Measurements from ENCODE around the gene ZNF532.

The ZNF532 gene

GRCh38 chr18:58862851-58863538, 1.7 kb upstream of the ZNF532 start:
- H3K4me3 ChIP-seq (ENCODE audit: low read depth, low read length) = no peak overlapping the region
- DNase-seq (ENCODE audit: low read depth) = no peak
- TF ChIP-seq CTCF (IDR thresholded peaks at IDR 0.05; ENCODE audit: insufficient read depth, low read depth, low read length, missing control alignments) = no peak

- peak; percentile 30 for DNase-seq (ENCODE audit: low read depth)
- no peak overlapping the region for H3K4me3 ChIP-seq (ENCODE audit: low read depth, low read length)
- TF ChIP-seq CTCF (IDR thresholded peaks at IDR 0.05; ENCODE audit: insufficient read depth, low read depth, low read length, missing control alignments) = no peak
These were observed 1.0 kb upstream of the ZNF532 start for GRCh38 chr18:58863539-58864145.

- H3K4me3 ChIP-seq (ENCODE audit: low read depth, low read length) = no peak overlapping the region
- no peak for DNase-seq (ENCODE audit: low read depth)
- no peak for TF ChIP-seq CTCF (IDR thresholded peaks at IDR 0.05; ENCODE audit: insufficient read depth, low read depth, low read length, missing control alignments)
These were observed 435 bp downstream of the ZNF532 start for GRCh38 chr18:58865033-58865590.

GRCh38 chr18:58865701-58866065, 1.0 kb downstream of the ZNF532 start:
- H3K4me3 ChIP-seq (ENCODE audit: low read depth, low read length) = no peak overlapping the region
- no peak for TF ChIP-seq CTCF (IDR thresholded peaks at IDR 0.05; ENCODE audit: insufficient read depth, low read depth, low read length, missing control alignments)
- DNase-seq (ENCODE audit: low read depth) = no peak

- TF ChIP-seq CTCF (IDR thresholded peaks at IDR 0.05; ENCODE audit: insufficient read depth, low read depth, low read length, missing control alignments) = no peak
- no peak overlapping the region for H3K4me3 ChIP-seq (ENCODE audit: low read depth, low read length)
- DNase-seq (ENCODE audit: low read depth) = no peak
These were observed 1.5 kb downstream of the ZNF532 start for GRCh38 chr18:58866066-58866772.

GRCh38 chr18:58866773-58867150, 2.1 kb downstream of the ZNF532 start:
- no peak overlapping the region for H3K4me3 ChIP-seq (ENCODE audit: low read depth, low read length)
- no peak for TF ChIP-seq CTCF (IDR thresholded peaks at IDR 0.05; ENCODE audit: insufficient read depth, low read depth, low read length, missing control alignments)
- no peak for DNase-seq (ENCODE audit: low read depth)

All from GM12865 (cell line).